VCaP (cell line): ENCODE measurements around the gene COA8.

Experiments
- H3K27ac ChIP-seq: fragments of 450-650 bp; 2 replicates; pipeline ENCODE4 v1.5.1; 2017
- CTCF ChIP-seq: fragments of 450-650 bp; conservative IDR thresholded peaks from 2 replicates; pipeline ENCODE4 v1.5.1; 2017; ENCODE audit warnings: mild to moderate bottlenecking, moderate library complexity

The COA8 gene

DNA sequence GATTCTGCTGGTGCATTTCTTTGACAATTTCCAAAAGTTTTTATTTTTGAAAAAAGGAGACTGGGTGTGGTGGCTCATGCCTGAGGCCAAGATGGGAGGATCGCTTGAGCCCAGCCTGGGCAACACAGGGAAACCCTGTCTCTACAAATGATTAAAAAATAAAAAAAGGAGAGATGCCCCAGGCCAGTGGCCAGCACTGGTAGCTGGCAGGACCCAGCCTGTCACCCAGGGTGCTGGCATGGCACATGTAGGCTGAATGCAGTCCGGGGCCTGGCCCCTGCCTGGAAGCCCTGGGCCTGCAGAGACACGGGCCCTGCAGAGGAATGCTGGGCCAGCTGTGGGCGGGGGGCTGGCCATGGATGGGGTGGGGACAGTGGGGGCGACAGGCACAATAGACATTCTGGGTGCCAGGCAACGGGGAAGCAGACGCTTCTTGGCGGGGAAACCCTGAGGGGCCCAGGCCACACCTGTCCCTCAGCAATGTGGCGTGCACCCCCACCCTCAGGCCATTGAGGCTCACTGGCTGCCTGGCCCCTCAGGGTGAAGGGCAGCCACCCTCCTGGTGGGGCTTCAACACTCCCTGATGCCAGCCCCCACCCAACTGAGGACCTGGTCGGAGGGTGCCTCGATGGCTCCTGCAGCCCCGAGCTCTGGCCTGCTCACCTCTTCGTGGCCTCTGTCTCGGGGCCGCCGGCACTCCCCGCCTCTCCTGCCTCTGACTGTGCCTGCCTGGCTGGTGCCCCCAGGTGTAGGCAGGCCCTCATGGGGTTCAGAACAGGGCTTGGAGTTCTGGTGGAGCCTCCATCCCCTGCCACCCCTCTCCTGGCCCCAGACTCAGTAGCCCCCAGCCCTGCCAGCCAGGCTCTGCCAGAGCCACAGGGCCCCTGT is 21.7 kb upstream of the COA8 start:
- peak overlapping the region; percentile 25 for H3K27ac ChIP-seq
- no peak for TF ChIP-seq CTCF

DNA sequence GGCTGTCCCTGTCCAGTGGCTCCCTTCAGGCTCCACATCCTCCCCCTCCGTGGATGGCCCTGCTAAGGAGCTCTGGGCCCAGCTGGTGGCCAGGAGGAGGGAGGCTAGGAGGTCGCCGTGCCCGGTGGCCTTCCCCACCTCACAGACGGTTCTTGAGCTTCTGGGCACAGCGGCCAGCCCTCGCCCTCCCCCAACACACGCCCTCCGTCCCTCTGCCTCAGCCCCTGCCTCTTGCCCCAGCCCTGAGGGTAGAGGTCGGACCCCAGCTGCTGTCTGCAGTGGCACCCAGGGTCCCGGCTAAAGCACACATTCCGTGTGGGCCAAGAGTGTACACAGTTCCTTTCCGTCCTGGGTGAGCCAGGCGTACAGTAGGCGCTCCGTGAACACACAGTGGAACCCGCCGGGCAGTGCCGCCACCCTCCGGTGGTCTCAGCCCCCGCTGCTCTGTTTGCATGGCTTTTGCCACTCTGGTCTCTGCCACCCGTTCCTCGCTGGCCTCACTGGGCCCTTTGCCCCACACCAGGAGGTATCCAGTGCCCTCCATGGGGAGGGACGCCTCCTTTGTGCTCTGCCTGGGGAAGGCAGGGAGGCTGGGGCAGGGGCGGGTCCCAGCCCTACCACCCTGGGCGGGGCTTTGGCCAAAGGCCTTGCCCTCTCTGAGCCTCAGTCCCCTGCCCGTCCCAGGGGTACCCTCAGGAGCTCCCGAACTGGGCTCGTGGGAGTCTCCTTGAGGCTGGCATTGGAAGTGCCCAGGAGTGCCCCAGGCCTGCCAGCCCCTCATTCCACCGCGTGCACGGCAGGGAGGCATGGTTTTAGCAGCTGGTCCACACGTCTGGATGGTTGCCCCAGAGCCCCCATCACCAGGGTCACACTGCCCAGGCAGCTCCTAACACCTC is 20.8 kb upstream of the COA8 start:
- no peak for TF ChIP-seq CTCF
- H3K27ac ChIP-seq = no peak overlapping the region

DNA sequence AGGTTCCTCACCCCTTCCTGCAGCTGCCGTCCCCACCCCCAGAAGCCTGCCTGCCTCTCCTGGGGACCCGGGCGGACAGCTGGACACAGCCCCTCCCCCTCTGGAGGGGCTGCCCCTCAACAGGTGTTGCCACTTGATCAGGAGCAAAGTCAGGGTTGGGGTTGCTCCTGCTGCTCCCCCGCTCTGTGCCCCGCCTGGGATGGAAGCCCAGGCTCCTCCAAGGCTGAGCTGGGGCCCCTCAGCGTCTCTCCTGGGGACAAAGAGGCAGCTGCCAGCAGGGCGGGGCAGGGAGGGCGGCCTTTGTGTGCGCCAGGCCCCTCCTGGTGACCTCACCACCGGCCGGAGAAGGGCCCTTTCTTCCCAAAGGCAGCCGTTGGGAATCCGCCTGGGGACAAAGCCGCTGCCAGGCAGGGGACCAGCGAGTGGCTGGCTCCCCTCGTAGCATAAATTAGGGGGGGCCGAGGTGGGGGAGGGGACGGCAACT is 20.1 kb upstream of the COA8 start:
- H3K27ac ChIP-seq = no peak overlapping the region

DNA sequence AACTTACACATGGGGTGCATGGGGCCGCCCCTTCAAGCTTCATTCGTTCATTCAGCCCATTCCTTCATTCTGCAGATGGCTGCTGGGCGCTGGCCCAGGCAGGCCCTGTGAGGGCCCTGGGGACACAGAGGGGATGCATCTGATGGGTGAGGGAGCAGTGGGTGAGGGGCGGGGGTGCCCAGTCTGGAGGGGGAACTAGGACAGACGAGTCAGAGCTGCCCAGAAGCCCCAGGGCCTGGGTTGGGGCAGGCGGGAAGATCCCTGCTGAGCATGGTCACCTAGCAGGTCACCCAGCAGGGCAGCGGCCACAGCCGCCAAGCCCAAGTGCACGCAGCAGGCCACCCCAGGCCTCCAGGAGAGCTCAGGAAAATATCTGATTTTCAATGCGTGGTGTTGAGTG is 19.6 kb upstream of the COA8 start:
- TF ChIP-seq CTCF = no peak
- no peak overlapping the region for H3K27ac ChIP-seq

More for the DNA sequence above, 20.1 kb upstream of the COA8 start:
- TF ChIP-seq CTCF = no peak

DNA sequence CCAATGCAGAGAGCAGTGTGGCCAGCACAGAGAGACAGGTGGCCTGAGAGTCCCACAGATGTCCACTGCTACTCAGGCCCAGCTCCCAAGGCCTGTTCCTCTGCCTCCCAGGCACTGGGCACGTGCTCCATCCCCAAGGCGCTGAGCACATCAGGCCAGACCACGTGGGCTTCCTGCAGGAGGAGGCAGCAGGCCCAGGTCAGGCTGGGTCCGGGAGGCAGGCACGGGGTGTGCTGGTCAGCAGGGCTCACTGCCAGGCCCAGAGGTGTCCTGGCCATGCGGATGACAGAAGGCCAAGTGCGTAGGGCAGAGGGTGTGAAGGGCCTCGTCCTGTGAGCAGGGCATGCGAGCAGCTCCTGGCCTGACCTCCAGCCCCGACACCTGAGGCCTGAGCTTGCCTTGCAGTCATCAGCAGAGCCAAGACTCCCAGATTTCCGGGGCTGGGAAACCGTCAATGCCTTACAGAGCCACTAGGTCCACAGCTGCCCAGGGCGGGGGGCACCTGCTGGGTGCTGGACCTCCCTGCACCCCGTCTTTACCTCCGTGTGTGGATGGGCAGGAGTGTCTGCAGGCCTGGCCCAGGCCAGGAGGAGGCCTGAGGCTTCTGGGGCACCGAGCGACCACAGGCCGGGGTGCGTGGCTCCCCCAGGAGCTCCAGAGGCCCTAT is 18.9 kb upstream of the COA8 start:
- no peak for TF ChIP-seq CTCF
- no peak overlapping the region for H3K27ac ChIP-seq

- no peak for TF ChIP-seq CTCF
Observed at GRCh38 chr14:103544388-103545218, 18.2 kb upstream of the COA8 start.

More at GRCh38 chr14:103544388-103545218, 18.2 kb upstream of the COA8 start:
- H3K27ac ChIP-seq = no peak overlapping the region
